Naive thymus-derived CD8-positive, alpha-beta T cell (primary cell): Measurements from ENCODE around the gene ROBO1. TPM values are rescaled to one million over a fixed set of nuclear protein-coding genes. Genes with fewer than 3 reads are reported as not detected.

Experiments
- ATAC-seq, 2 donors: fragments of 150-1000 bp; cut with Tn5 transposase in 1 of 2; sonication (Bioruptor Pico), chemical (Tn5 transposase) in 1 of 2; 1 replicate in 1 of 2; 2 replicates in 1 of 2; pipeline ENCODE4 v1.10.0; 2021; ENCODE audit warnings: mild to moderate bottlenecking in 2 of 2, moderate library complexity in 2 of 2
- POLR2A ChIA-PET: fragments of 350-600 bp; sonication (Branson Sonifier 250); formaldehyde crosslinking; loops from one replicate; lab custom pipeline; 2021; ENCODE audit warnings: antibody characterized with exemption; lab: Charles Lee
- DNase-seq, 10 donors: peaks; one replicate each; pipeline versions ENCODE4 v3.0.0 to v3.0.0-alpha.2; 2020 to 2022
- H3K27ac Mint-ChIP-seq, 10 donors: one replicate each; pipeline ENCODE4 v1.8.0; 2020 to 2022; ENCODE audit warnings: mild to moderate bottlenecking in 10 of 10, mixed read lengths in 10 of 10, moderate library complexity in 4 of 10, inconsistent platforms in 1 of 10
- H3K27me3 Mint-ChIP-seq, 5 donors: one replicate each; pipeline ENCODE4 v1.8.0; 2021 to 2022; ENCODE audit warnings: mixed read lengths in 5 of 5
- H3K36me3 Mint-ChIP-seq, 3 donors: one replicate each; pipeline ENCODE4 v1.8.0; 2020 to 2022; ENCODE audit warnings: mixed read lengths in 3 of 3, mild to moderate bottlenecking in 2 of 3, inconsistent platforms in 1 of 3
- H3K4me1 Mint-ChIP-seq, 4 donors: one replicate each; pipeline ENCODE4 v1.8.0; 2021 to 2022; ENCODE audit warnings: mixed read lengths in 4 of 4
- H3K4me3 Mint-ChIP-seq, 10 donors: one replicate each; pipeline ENCODE4 v1.8.0; 2020 to 2022; ENCODE audit warnings: mild to moderate bottlenecking in 10 of 10, mixed read lengths in 10 of 10, moderate library complexity in 6 of 10, inconsistent platforms in 1 of 10
- H3K9me3 Mint-ChIP-seq, 9 donors: one replicate each; pipeline ENCODE4 v1.8.0; 2020 to 2022; ENCODE audit warnings: mixed read lengths in 9 of 9, mild to moderate bottlenecking in 3 of 9, inconsistent platforms in 1 of 9, moderate library complexity in 1 of 9
- polyA plus RNA-seq, 3 donors: library from polyadenylated mRNA; unstranded; fragments of 300-500 nt; fragmentation: Illumina TruSeq; gene quantifications; one replicate each; pipeline ENCODE4 v1.2.3, GENCODE V29; 2021
- total RNA-seq, 8 experiments: library from RNA in 2 of 8; stranded (reverse) in 2 of 8; gene quantifications; one replicate each; pipeline ENCODE4 v1.2.3 and lab custom pipeline; 2021 to 2026

The ROBO1 gene
- total and polyA plus RNA-seq, 5 experiments from 2014 or later = 2.3 to 16.3 (median 12.5) TPM

GRCh38 chr3:79473993-79474392 is 293.8 kb downstream of the ROBO1 start:
- Mint-ChIP-seq H3K27me3 (no peaks in the 10 kb centered on the region), H3K36me3 (no peaks in the 10 kb centered on the region), H3K27ac (no peak overlapping the region), H3K9me3 (peaks cover 0 to 7% (median 3%) of the 10 kb centered on the region in 9 donors), H3K4me3 (no peak overlapping the region), H3K4me1 (no peaks in the 10 kb centered on the region)
- DNase-seq (no peak), ATAC-seq (no peak)
- POLR2A ChIA-PET = no interaction called here

DNA sequence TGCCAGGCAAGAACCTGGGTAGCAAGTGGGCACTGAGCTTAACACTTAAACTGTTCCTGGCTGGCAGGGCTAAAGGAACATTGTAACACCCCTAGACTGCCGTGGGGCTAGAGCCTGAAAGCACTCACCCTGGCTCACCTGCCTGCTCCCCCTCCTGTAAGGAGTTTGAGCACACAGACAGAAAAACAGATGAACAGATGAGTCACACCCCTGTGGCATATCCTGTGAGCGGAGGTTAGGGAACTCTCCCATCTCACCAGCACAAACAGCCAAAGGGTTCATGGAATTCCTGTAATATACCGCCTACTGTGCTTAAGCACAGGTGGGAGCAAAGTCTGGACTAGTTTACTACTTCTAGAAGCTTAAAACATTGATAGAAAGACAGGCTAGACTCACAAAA is 300.1 kb downstream of the ROBO1 start:
- POLR2A ChIA-PET = no interaction called here
- Mint-ChIP-seq H3K4me3 (no peak overlapping the region), H3K4me1 (no peaks in the 10 kb centered on the region), H3K27me3 (no peaks in the 10 kb centered on the region), H3K27ac (no peak overlapping the region), H3K36me3 (no peaks in the 10 kb centered on the region), H3K9me3 (peaks cover 2 to 41% (median 4%) of the 10 kb centered on the region in 9 donors)
- DNase-seq = no peak
- no peak for ATAC-seq

DNA sequence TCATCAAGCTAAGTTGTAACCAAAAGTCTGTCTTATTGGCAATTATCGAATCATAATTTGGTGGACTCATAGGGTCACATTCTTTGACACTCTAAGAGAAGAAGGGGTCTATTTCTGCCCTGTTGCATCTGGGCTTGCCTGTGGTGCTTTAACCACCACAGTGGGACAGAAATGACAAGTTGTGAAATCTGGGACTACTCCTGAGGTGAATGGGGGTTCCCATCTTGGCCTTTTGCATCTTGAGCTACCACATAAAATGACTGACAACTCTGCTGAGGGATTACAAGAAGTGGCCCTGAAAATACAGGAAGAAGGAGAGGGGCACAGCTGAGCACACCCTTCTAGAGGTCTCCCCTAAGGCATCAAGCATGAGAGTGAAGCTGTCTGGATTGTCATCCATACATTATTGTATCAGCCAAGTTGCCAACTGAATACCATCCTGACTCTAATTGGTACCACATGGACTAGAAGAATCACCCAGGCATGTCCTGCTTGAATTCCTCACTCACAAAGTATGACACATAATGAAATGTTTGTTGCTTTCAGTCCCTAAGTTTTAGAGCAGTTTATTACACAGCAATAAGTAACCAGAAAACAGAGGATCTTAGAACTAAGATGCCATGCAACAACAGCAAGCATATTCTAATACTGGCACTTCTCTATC is 306.5 kb downstream of the ROBO1 start:
- no peak for ATAC-seq
- Mint-ChIP-seq H3K9me3 (peaks cover 0 to 25% (median 11%) of the 10 kb centered on the region in 9 donors), H3K27me3 (no peaks in the 10 kb centered on the region), H3K4me3 (no peak overlapping the region), H3K36me3 (no peaks in the 10 kb centered on the region), H3K4me1 (no peaks in the 10 kb centered on the region), H3K27ac (no peak overlapping the region)
- DNase-seq = no peak
- POLR2A ChIA-PET = no interaction called here

- no peak overlapping the region for H3K27ac Mint-ChIP-seq
- H3K4me1 Mint-ChIP-seq = no peaks in the 10 kb centered on the region
- peaks cover 0 to 23% (median 3%) of the 10 kb centered on the region in 9 donors for H3K9me3 Mint-ChIP-seq
Measured at GRCh38 chr3:79453600-79453999, 314.2 kb downstream of the ROBO1 start.

GRCh38 chr3:79436387-79436786 is 331.4 kb downstream of the ROBO1 start:
- H3K9me3 Mint-ChIP-seq = peaks cover 0 to 13% (median 5%) of the 10 kb centered on the region in 9 donors
- ATAC-seq = no peak
- no peaks in the 10 kb centered on the region for H3K27me3 Mint-ChIP-seq
- no peak overlapping the region for H3K4me3 Mint-ChIP-seq
- H3K36me3 Mint-ChIP-seq = no peaks in the 10 kb centered on the region
- POLR2A ChIA-PET = no interaction called here
- no peak overlapping the region for H3K27ac Mint-ChIP-seq
- no peak for DNase-seq
- no peaks in the 10 kb centered on the region for H3K4me1 Mint-ChIP-seq

More at GRCh38 chr3:79453600-79453999, 314.2 kb downstream of the ROBO1 start:
- POLR2A ChIA-PET = no interaction called here
- no peak for ATAC-seq
- no peaks in the 10 kb centered on the region for H3K27me3 Mint-ChIP-seq
- DNase-seq = no peak
- H3K36me3 Mint-ChIP-seq = no peaks in the 10 kb centered on the region
- H3K4me3 Mint-ChIP-seq = no peak overlapping the region

- DNase-seq = no peak
- Mint-ChIP-seq H3K27ac (no peak overlapping the region), H3K4me3 (no peak overlapping the region), H3K4me1 (no peaks in the 10 kb centered on the region), H3K36me3 (no peaks in the 10 kb centered on the region), H3K9me3 (peaks cover 0 to 11% (median 0%) of the 10 kb centered on the region in 9 donors), H3K27me3 (no peaks in the 10 kb centered on the region)
- POLR2A ChIA-PET = no interaction called here
- no peak for ATAC-seq
Measured at GRCh38 chr3:79427081-79427480, 340.7 kb downstream of the ROBO1 start.

DNA sequence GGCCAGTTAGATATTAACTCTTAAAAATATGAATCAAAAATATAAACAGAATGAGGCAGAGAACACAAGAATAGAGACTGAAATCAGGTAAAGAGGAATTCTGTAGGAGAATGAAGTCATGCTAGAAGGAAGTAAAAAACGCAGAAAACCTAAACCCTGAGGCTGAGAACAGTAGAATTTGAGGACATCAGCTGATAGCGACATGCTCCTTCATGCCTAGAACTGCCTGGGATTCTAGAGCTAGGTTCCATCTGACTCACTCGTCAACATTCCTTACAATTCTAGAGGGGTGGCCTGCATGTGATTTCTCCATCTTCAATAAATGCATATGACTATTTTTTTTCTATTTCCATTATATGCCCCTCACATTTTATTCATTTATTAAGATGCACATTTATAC is 343.0 kb downstream of the ROBO1 start:
- Mint-ChIP-seq H3K4me3 (no peak overlapping the region), H3K4me1 (no peaks in the 10 kb centered on the region), H3K27me3 (no peaks in the 10 kb centered on the region), H3K27ac (no peak overlapping the region), H3K36me3 (no peaks in the 10 kb centered on the region), H3K9me3 (peaks cover 0 to 12% (median 0%) of the 10 kb centered on the region in 9 donors)
- DNase-seq (no peak), ATAC-seq (no peak)
- POLR2A ChIA-PET = no interaction called here

- peaks cover 0 to 21% (median 0%) of the 10 kb centered on the region in 9 donors for H3K9me3 Mint-ChIP-seq
- no peak overlapping the region for H3K27ac Mint-ChIP-seq
- no peak overlapping the region for H3K4me3 Mint-ChIP-seq
- H3K27me3 Mint-ChIP-seq = no peaks in the 10 kb centered on the region
- no peaks in the 10 kb centered on the region for H3K36me3 Mint-ChIP-seq
- POLR2A ChIA-PET = no interaction called here
- no peak for DNase-seq
- H3K4me1 Mint-ChIP-seq = no peaks in the 10 kb centered on the region
- no peak for ATAC-seq
Measured at GRCh38 chr3:79423417-79423816, 344.4 kb downstream of the ROBO1 start.

DNA sequence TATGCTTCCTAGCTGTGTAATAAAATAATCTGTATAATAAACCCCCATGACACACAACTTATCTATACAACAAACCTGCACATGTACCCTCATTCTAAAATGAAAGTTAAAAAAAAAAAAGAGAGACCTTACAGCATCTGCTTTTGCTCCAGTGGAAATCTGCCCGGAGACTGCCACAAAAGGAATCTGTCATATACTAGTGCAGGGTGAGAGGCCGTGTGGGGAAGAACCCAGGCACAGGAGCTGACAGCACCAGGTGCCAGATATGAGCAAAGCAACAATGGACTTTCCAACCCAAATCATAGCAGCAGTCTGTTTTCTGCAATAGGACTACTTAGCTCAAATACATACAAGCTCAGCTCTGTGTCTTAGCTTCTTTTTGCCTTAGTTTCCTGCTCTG is 346.5 kb downstream of the ROBO1 start:
- POLR2A ChIA-PET = no interaction called here
- H3K9me3 Mint-ChIP-seq = peaks cover 0 to 21% (median 3%) of the 10 kb centered on the region in 9 donors
- H3K27ac Mint-ChIP-seq = no peak overlapping the region
- H3K4me1 Mint-ChIP-seq = no peaks in the 10 kb centered on the region
- H3K4me3 Mint-ChIP-seq = no peak overlapping the region
- no peaks in the 10 kb centered on the region for H3K36me3 Mint-ChIP-seq
- H3K27me3 Mint-ChIP-seq = no peaks in the 10 kb centered on the region
- ATAC-seq (no peak), DNase-seq (no peak)

GRCh38 chr3:79418855-79419621 is 348.8 kb downstream of the ROBO1 start:
- no peaks in the 10 kb centered on the region for H3K27me3 Mint-ChIP-seq
- no peaks in the 10 kb centered on the region for H3K4me1 Mint-ChIP-seq
- peaks cover 0 to 34% (median 8%) of the 10 kb centered on the region in 9 donors for H3K9me3 Mint-ChIP-seq
- DNase-seq (no peak), ATAC-seq (no peak)
- no peaks in the 10 kb centered on the region for H3K36me3 Mint-ChIP-seq
- no peak overlapping the region for H3K4me3 Mint-ChIP-seq
- POLR2A ChIA-PET = no interaction called here
- H3K27ac Mint-ChIP-seq = no peak overlapping the region

DNA sequence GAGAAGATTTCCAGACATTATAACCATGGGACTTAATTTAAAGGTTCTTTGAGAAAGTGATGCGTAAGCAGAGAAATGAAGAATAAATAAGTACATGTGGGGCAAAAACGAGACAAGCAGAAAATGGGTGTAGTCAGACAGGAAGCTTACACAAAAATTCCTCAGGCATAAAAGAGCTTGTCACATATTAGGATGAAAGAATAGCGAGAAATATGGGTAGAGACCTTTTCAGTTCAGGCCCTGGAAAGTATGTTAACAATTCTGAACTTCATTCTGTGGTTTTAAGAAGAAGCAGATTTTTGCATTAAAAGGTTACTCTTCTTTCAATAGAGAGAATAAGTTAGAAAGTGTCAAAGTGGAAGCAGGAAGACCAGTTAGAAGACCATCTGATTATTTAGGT is 352.4 kb downstream of the ROBO1 start:
- no peak for ATAC-seq
- Mint-ChIP-seq H3K27ac (no peak overlapping the region), H3K27me3 (no peaks in the 10 kb centered on the region), H3K4me3 (no peak overlapping the region), H3K4me1 (no peaks in the 10 kb centered on the region), H3K9me3 (peaks cover 0 to 36% (median 3%) of the 10 kb centered on the region in 9 donors), H3K36me3 (no peaks in the 10 kb centered on the region)
- POLR2A ChIA-PET = no interaction called here
- no peak for DNase-seq

- POLR2A ChIA-PET = no interaction called here
- Mint-ChIP-seq H3K27me3 (no peaks in the 10 kb centered on the region), H3K4me1 (no peaks in the 10 kb centered on the region), H3K36me3 (no peaks in the 10 kb centered on the region), H3K4me3 (no peak overlapping the region), H3K27ac (no peak overlapping the region), H3K9me3 (peaks cover 0 to 36% (median 3%) of the 10 kb centered on the region in 9 donors)
- no peak for DNase-seq
- ATAC-seq = no peak
Measured at GRCh38 chr3:79414806-79415205, 353.0 kb downstream of the ROBO1 start.

- no peak for DNase-seq
- no peak for ATAC-seq
- Mint-ChIP-seq H3K4me1 (no peaks in the 10 kb centered on the region), H3K9me3 (peaks cover 0 to 36% (median 3%) of the 10 kb centered on the region in 9 donors), H3K27me3 (no peaks in the 10 kb centered on the region), H3K36me3 (no peaks in the 10 kb centered on the region), H3K27ac (no peak overlapping the region), H3K4me3 (no peak overlapping the region)
- POLR2A ChIA-PET = no interaction called here
Measured at GRCh38 chr3:79414035-79414434, 353.8 kb downstream of the ROBO1 start.
